K562 (cell line): ENCODE measurements around the gene HDHD3. TPM values are rescaled to one million over a fixed set of nuclear protein-coding genes. Genes with fewer than 3 reads are reported as not detected.
A peak's percentile ranks its signal among the peaks of the same experiment; 100 is the strongest.

Source experiments
- ARID1B ChIP-seq: fragments of 450-650 bp; IDR thresholded peaks from 2 replicates; pipeline ENCODE4 v1.6.1; 2016; ENCODE audit warnings: antibody characterized with exemption, mild to moderate bottlenecking, inconsistent platforms
- CAMTA2 ChIP-seq: fragments of 250-450 bp; sonication (Bioruptor Pico); conservative IDR thresholded peaks from 2 replicates; pipeline ENCODE4 v1.5.1; 2022
- CBX2 ChIP-seq: fragments of 200-600 bp; sonication (generic); IDR thresholded peaks from one replicate; pipeline ENCODE4 v1.6.1; 2012; ENCODE audit warnings: mild to moderate bottlenecking, low read length, inconsistent platforms; ENCODE audit not compliant: insufficient read depth, poor library complexity, severe bottlenecking
- CBX3 ChIP-seq, 2 experiments: IDR thresholded peaks; 1 replicate in 1 of 2; 2 replicates in 1 of 2; pipeline ENCODE4 v1.6.1; 2012; ENCODE audit warnings: inconsistent platforms in 2 of 2, low read length in 2 of 2, borderline replicate concordance in 1 of 2, control low read depth in 1 of 2
- CC2D1A ChIP-seq: fragments of 450-650 bp; IDR thresholded peaks from 2 replicates; pipeline ENCODE4 v1.6.1; 2017; ENCODE audit warnings: mild to moderate bottlenecking
- CSDE1 ChIP-seq, 2 experiments: fragments of 450-650 bp; IDR thresholded peaks; 2 replicates each; pipeline ENCODE4 v1.6.1; 2016; ENCODE audit warnings: mild to moderate bottlenecking in 1 of 2
- FOXK2 ChIP-seq, 2 experiments: fragments of 450-650 bp; IDR thresholded peaks in 1 of 2; conservative IDR thresholded peaks in 1 of 2; 2 replicates each; pipeline ENCODE4 v1.6.1; 2016; ENCODE audit warnings: low read depth in 2 of 2, mild to moderate bottlenecking in 1 of 2
- GTF2E2 ChIP-seq: fragments of 200-800 bp; sonication (Bioruptor generic); IDR thresholded peaks from 2 replicates; pipeline ENCODE4 v1.6.1; 2016; ENCODE audit warnings: missing genetic modification characterization, missing compliant biosample characterization
- HDGF ChIP-seq: fragments of 450-650 bp; IDR thresholded peaks from 2 replicates; pipeline ENCODE4 v1.6.1; 2016
- LEF1 ChIP-seq: fragments of 450-650 bp; IDR thresholded peaks from 2 replicates; pipeline ENCODE4 v1.6.1; 2016; ENCODE audit warnings: mild to moderate bottlenecking
- MAFG ChIP-seq: fragments of 450-650 bp; conservative IDR thresholded peaks from 2 replicates; pipeline ENCODE4 v1.6.1; 2016; ENCODE audit warnings: missing genetic modification characterization, missing compliant biosample characterization
- NBN ChIP-seq: fragments of 450-650 bp; IDR thresholded peaks from 2 replicates; pipeline ENCODE4 v1.6.1; 2016; ENCODE audit warnings: low read depth, mild to moderate bottlenecking
- PREB ChIP-seq: sonication (generic); formaldehyde crosslinking; IDR thresholded peaks from 2 replicates; pipeline ENCODE4 v1.8.1; 2023; ENCODE audit warnings: mild to moderate bottlenecking, missing genetic modification reagents
- THRAP3 ChIP-seq: fragments of 450-650 bp; IDR thresholded peaks from 2 replicates; pipeline ENCODE4 v1.6.1; 2016; ENCODE audit warnings: mild to moderate bottlenecking, inconsistent platforms, borderline replicate concordance
- TRIM28 ChIP-seq: fragments of 450-650 bp; IDR thresholded peaks from 2 replicates; pipeline ENCODE4 v1.6.1; 2017
- ZBTB33 ChIP-seq: sonication (generic); formaldehyde crosslinking; IDR thresholded peaks from 2 replicates; pipeline ENCODE4 v1.8.1; 2023; ENCODE audit warnings: mild to moderate bottlenecking, missing genetic modification reagents
- ZNF124 ChIP-seq: sonication (generic); formaldehyde crosslinking; IDR thresholded peaks from 2 replicates; pipeline ENCODE4 v1.8.1; 2022; ENCODE audit warnings: missing genetic modification reagents
- ZNF23 ChIP-seq: fragments of 250-450 bp; sonication (Bioruptor Pico); IDR thresholded peaks from 2 replicates; pipeline ENCODE4 v1.4.0; 2020; ENCODE audit warnings: mild to moderate bottlenecking
- ZNF239 ChIP-seq: fragments of 250-450 bp; sonication (Bioruptor Pico); IDR thresholded peaks from 2 replicates; pipeline ENCODE4 v1.4.0; 2020; ENCODE audit warnings: mild to moderate bottlenecking
- ZNF282 ChIP-seq: sonication (generic); formaldehyde crosslinking; IDR thresholded peaks from 2 replicates; pipeline ENCODE4 v1.8.1; 2023; ENCODE audit warnings: missing genetic modification reagents
- ZNF449 ChIP-seq: fragments of 250-450 bp; sonication (Bioruptor Pico); IDR thresholded peaks from 2 replicates; pipeline ENCODE4 v1.8.0; 2022; ENCODE audit warnings: moderate library complexity, mild to moderate bottlenecking, inconsistent platforms
- ZNF695 ChIP-seq: fragments of 450-650 bp; formaldehyde crosslinking; IDR thresholded peaks from 2 replicates; pipeline ENCODE4 v1.4.0; 2020; ENCODE audit warnings: mild to moderate bottlenecking, moderate library complexity
- polyA plus RNA-seq, 8 experiments: library from polyadenylated mRNA; depleted of rRNA in 4 of 8; stranded (reverse) in 5 of 8; unstranded in 3 of 8; fragments of >200 nt; fragmentation: Nextera tagmentation in 2 of 8; fragmentation: Illumina TruSeq in 1 of 8; extraction: Ambion mirVana in 2 of 8; extraction: Trizol in 1 of 8; gene quantifications; 2 replicates each; pipeline versions ENCODE4 v1.2.1 to v1.2.3, GENCODE V29; 2011 to 2014; ENCODE audit warnings: inconsistent platforms in 1 of 8, missing spikeins in 1 of 8
- total RNA-seq, 7 experiments: library from RNA; depleted of rRNA in 6 of 7; stranded (reverse); fragments of >200 nt in 6 of 7; fragmentation: Illumina TruSeq in 2 of 7; extraction: Trizol in 2 of 7; gene quantifications; 2 replicates each; pipeline versions ENCODE4 v1.2.1 to v1.2.3, GENCODE V29; 2011 to 2021; ENCODE audit warnings: low replicate concordance in 1 of 7
- TF ChIP-seq, protein P1 (sequence below): fragments of 250-450 bp; sonication (Bioruptor Pico); IDR thresholded peaks from 2 replicates; pipeline ENCODE4 v1.5.0; 2020; ENCODE audit warnings: mild to moderate bottlenecking, borderline replicate concordance

The HDHD3 gene
- total and polyA plus RNA-seq, 9 of the 15 experiments (the other 6 are each of a cell fraction or from before 2014, with no cell fraction given) = 1.1 to 19.1 (median 10.9) TPM

DNA sequence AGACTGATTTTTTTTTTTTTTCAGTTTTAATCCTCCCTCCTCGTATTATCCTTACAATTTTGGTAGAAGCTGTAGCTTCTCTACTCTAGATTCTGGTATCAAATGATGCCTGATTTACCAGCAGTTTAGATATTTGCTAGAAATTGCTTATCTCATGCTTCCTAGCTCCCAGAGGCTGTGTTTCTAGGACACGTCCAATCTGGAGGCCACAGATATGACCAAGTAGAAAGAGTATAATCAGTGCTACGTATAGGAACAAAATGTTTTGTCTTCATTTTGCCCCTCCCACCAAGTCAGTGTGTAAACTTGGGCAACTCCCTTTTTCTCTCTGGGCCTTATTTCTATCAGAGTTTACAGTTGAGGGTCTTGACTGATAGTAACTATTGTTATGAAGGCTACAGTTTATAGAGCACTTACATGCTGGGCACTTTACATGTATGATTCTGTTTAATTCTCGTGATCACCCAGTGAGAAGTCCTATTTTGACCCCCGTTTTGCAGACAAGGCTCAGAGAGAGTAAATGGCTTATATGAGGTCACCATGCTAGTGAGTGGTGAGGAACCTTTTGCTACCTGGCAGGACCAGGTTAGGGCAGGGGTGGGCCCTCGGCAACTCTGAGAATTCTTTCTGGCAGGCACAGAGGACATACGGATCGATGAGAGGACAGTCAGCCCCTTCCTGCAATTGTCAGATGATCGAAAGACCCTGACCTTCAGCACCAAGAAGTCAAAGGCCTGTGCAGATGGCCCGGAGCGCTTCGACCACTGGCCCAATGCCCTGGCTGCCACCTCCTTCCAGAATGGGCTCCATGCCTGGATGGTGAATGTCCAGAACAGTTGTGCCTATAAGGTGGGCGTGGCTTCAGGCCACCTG, 7.6 kb downstream of the HDHD3 start (continued):
- TF ChIP-seq NBN (peak; percentile 73), ZNF449 (no peak), MAFG (tag) (peak; percentile 66), ZBTB33 (no peak), ZNF282 (no peak), ZNF124 (CRISPR knock-in tag) (no peak), GTF2E2 (tag) (no peak), ZNF23 (CRISPR knock-in tag) (no peak), FOXK2 (conservative IDR thresholded peaks at IDR 0.05 in 1 of 2, IDR thresholded peaks at IDR 0.05 in 1 of 2; ENCODE audit: low read depth in 2 of 2) (peak; percentile 86 to 89), CBX3 (IDR thresholded peaks at IDR 0.05; ENCODE audit: borderline replicate concordance in 1 of 2, low read length in 2 of 2) (0 out of 3 replicates have a peak, but pooled peaks of 1 of the 2 experiments have one; percentile 11), CAMTA2 (CRISPR knock-in tag) (no peak), CC2D1A (peak; percentile 52; the same call in 1 of the 2 replicates), ZNF695 (no peak), PREB (CRISPR knock-in tag) (0 out of 2 replicates have a peak, but pooled peaks have one; percentile 22), LEF1 (peak; percentile 74; the same call in 1 of the 2 replicates), ZNF239 (no peak), CSDE1 (IDR thresholded peaks at IDR 0.05) (no peak), THRAP3 (no peak), ARID1B (peak; percentile 98), CBX2 (no peak), TRIM28 (no peak), HDGF (no peak)
- TF ChIP-seq, protein P1, sequence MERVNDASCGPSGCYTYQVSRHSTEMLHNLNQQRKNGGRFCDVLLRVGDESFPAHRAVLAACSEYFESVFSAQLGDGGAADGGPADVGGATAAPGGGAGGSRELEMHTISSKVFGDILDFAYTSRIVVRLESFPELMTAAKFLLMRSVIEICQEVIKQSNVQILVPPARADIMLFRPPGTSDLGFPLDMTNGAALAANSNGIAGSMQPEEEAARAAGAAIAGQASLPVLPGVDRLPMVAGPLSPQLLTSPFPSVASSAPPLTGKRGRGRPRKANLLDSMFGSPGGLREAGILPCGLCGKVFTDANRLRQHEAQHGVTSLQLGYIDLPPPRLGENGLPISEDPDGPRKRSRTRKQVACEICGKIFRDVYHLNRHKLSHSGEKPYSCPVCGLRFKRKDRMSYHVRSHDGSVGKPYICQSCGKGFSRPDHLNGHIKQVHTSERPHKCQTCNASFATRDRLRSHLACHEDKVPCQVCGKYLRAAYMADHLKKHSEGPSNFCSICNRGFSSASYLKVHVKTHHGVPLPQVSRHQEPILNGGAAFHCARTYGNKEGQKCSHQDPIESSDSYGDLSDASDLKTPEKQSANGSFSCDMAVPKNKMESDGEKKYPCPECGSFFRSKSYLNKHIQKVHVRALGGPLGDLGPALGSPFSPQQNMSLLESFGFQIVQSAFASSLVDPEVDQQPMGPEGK (CRISPR knock-in tag) = no peak
